AG09309 (cell line): ENCODE data around the gene TMEM62.

Source experiments
- DNase-seq: peaks from one replicate; pipeline ENCODE4 v3.0.0-alpha.2; 2010; ENCODE audit warnings: low read depth
- H3K4me3 ChIP-seq: 2 replicates; pipeline ENCODE4 v1.5.1; 2011; ENCODE audit warnings: mild to moderate bottlenecking, low read depth, low read length, moderate library complexity; ENCODE audit not compliant: control insufficient read depth
- CTCF ChIP-seq: IDR thresholded peaks from 2 replicates; pipeline ENCODE4 v1.5.1; 2011; ENCODE audit warnings: mild to moderate bottlenecking, low read depth, low read length, inconsistent platforms; ENCODE audit not compliant: insufficient read depth, control insufficient read depth; ENCODE audit errors: missing control alignments

TMEM62 gene

GRCh38 chr15:43133430-43134156 is at the start of gene TMEM62:
Gene TMEM62 (plus strand): TSS chr15:43133586. CDS start chr15:43133803, 217 bp downstream.
- peak; percentile 1 for DNase-seq
- TF ChIP-seq CTCF: no peak
- H3K4me3 ChIP-seq: peak within 1 kb of the TSS; percentile 72

- no peak for TF ChIP-seq CTCF
- no peak for DNase-seq
- H3K4me3 ChIP-seq: no peak overlapping the region
These were observed 47.5 kb upstream of the TMEM62 start for GRCh38 chr15:43085921-43086320.

- no peak for TF ChIP-seq CTCF
- DNase-seq: no peak
- no peak overlapping the region for H3K4me3 ChIP-seq
These were observed 46.8 kb upstream of the TMEM62 start for GRCh38 chr15:43086551-43086950.

- TF ChIP-seq CTCF: no peak
- H3K4me3 ChIP-seq: no peak overlapping the region
- DNase-seq: no peak
These were observed 41.5 kb upstream of the TMEM62 start for GRCh38 chr15:43091859-43092258.

- no peak for TF ChIP-seq CTCF
- DNase-seq: no peak
- no peak overlapping the region for H3K4me3 ChIP-seq
These were observed 40.4 kb upstream of the TMEM62 start for GRCh38 chr15:43093026-43093425.

- DNase-seq: no peak
- no peak overlapping the region for H3K4me3 ChIP-seq
- no peak for TF ChIP-seq CTCF
These were observed 38.9 kb upstream of the TMEM62 start for GRCh38 chr15:43094416-43095030.
